GM12874 (cell line): ENCODE data around the gene DNMT3A.

Experiments
- CTCF ChIP-seq: IDR thresholded peaks from 2 replicates; pipeline ENCODE4 v1.5.1; 2011; ENCODE audit warnings: low read depth, mild to moderate bottlenecking, control low read depth, low read length, moderate library complexity; ENCODE audit not compliant: insufficient read depth

The DNMT3A gene

GRCh38 chr2:25213229-25213628 lies 128.5 kb downstream of the DNMT3A start:
- no peak for TF ChIP-seq CTCF

- no peak for TF ChIP-seq CTCF
Measured at GRCh38 chr2:25207078-25207545, 134.6 kb downstream of the DNMT3A start.

- no peak for TF ChIP-seq CTCF
Measured at GRCh38 chr2:25204190-25204838, 137.4 kb downstream of the DNMT3A start.

GRCh38 chr2:25202275-25202674 lies 139.4 kb downstream of the DNMT3A start:
- no peak for TF ChIP-seq CTCF

GRCh38 chr2:25201794-25202193 lies 139.9 kb downstream of the DNMT3A start:
- no peak for TF ChIP-seq CTCF

- peak; percentile 44; the same call in 1 of the 2 replicates for TF ChIP-seq CTCF
Measured at GRCh38 chr2:25201265-25201664, 140.5 kb downstream of the DNMT3A start.

GRCh38 chr2:25198576-25198975 lies 143.1 kb downstream of the DNMT3A start:
- TF ChIP-seq CTCF, result no peak
